A549 (cell line): ENCODE measurements around the gene ARID3A. TPM values are rescaled to one million over a fixed set of nuclear protein-coding genes. Genes with fewer than 3 reads are reported as not detected.

Source experiments
- ATAC-seq, 2 experiments: fragments of 200-7000 bp in 1 of 2; fragments of >200 bp in 1 of 2; cut with Nextera tagmentation in 1 of 2; cut with Tn5 transposase in 1 of 2; 3 replicates each; pipeline versions ENCODE4 v1.8.0 to v1.9.1; 2018 to 2020; ENCODE audit warnings: mild to moderate bottlenecking in 1 of 2, moderate library complexity in 1 of 2
- CTCF ChIA-PET: fragments of 300-600 bp; sonication (Branson Sonifier 250); formaldehyde crosslinking; extraction: SDS; loops from one replicate; lab custom pipeline; 2021; ENCODE audit warnings: antibody characterized with exemption, inconsistent platforms; lab: Yijun Ruan, JAX
- POLR2A ChIA-PET: fragments of 350-600 bp; formaldehyde crosslinking; extraction: SDS; loops from one replicate; lab custom pipeline; 2021; ENCODE audit warnings: antibody characterized with exemption, inconsistent platforms; lab: Yijun Ruan, JAX
- DNase-seq, 2 experiments: peaks; one replicate each; pipeline versions ENCODE4 v3.0.0 to v3.0.0-alpha.2; 2011 to 2016; ENCODE audit warnings: low read depth in 1 of 2, low spot score in 1 of 2
- FAIRE-seq: peaks from 2 replicates; lab custom pipeline; 2011; peaks lifted over from hg19 to GRCh38; lab: Jason Lieb, UNC
- H3K27ac ChIP-seq, 2 experiments: fragments of >200 bp; sonication (Bioruptor Twin); formaldehyde crosslinking; 3 replicates each; pipeline ENCODE4 v1.5.1; 2016 to 2017
- H3K4me1 ChIP-seq: fragments of >200 bp; sonication (Bioruptor Twin); formaldehyde crosslinking; 3 replicates; pipeline ENCODE4 v1.6.1; 2016
- H3K4me2 ChIP-seq: fragments of >200 bp; sonication (Bioruptor Twin); formaldehyde crosslinking; 3 replicates; pipeline ENCODE4 v1.6.1; 2016
- H3K4me3 ChIP-seq: fragments of >200 bp; sonication (Bioruptor Twin); formaldehyde crosslinking; 3 replicates; pipeline ENCODE4 v1.5.1; 2016
- H3K9me3 ChIP-seq: fragments of >200 bp; sonication (Bioruptor Twin); formaldehyde crosslinking; 3 replicates; pipeline ENCODE4 v1.6.1; 2016
- ATOH8 ChIP-seq: fragments of 250-450 bp; sonication (Bioruptor Pico); IDR thresholded peaks from 2 replicates; pipeline ENCODE4 v1.5.0; 2020; ENCODE audit warnings: low read depth, mild to moderate bottlenecking, moderate library complexity
- BCL3 ChIP-seq: fragments of >200 bp; sonication (Bioruptor Twin); formaldehyde crosslinking; IDR thresholded peaks from 3 replicates; pipeline ENCODE4 v1.6.1; 2016
- BHLHE40 ChIP-seq: IDR thresholded peaks from 2 replicates; pipeline ENCODE4 v1.6.1; 2012; ENCODE audit warnings: low read depth, low read length, inconsistent platforms
- CHD2 ChIP-seq: fragments of 150-350 bp; IDR thresholded peaks from 2 replicates; pipeline ENCODE4 v1.6.1; 2014; ENCODE audit warnings: low read length; ENCODE audit not compliant: partially characterized antibody
- CTCF ChIP-seq: fragments of >200 bp; sonication (Bioruptor Twin); formaldehyde crosslinking; IDR thresholded peaks from 3 replicates; pipeline ENCODE4 v1.5.1; 2016
- EHF ChIP-seq: fragments of 250-450 bp; sonication (Bioruptor Pico); IDR thresholded peaks from 2 replicates; pipeline ENCODE4 v1.5.0; 2020; ENCODE audit warnings: mild to moderate bottlenecking
- ELK1 ChIP-seq: fragments of 150-350 bp; IDR thresholded peaks from 2 replicates; pipeline ENCODE4 v1.6.1; 2014; ENCODE audit warnings: low read depth, mild to moderate bottlenecking, low read length
- ESRRA ChIP-seq: fragments of 150-350 bp; IDR thresholded peaks from 2 replicates; pipeline ENCODE4 v1.6.1; 2014; ENCODE audit warnings: mild to moderate bottlenecking, low read length, borderline replicate concordance
- GATA3 ChIP-seq: IDR thresholded peaks from 2 replicates; pipeline ENCODE4 v1.6.1; 2012; ENCODE audit warnings: borderline replicate concordance
- KDM1A ChIP-seq: fragments of 200-600 bp; sonication (generic); IDR thresholded peaks from 2 replicates; pipeline ENCODE4 v1.6.1; 2016; ENCODE audit warnings: low read depth, mild to moderate bottlenecking
- MAFK ChIP-seq: fragments of 450-650 bp; IDR thresholded peaks from 2 replicates; pipeline ENCODE4 v1.6.1; 2014; ENCODE audit not compliant: partially characterized antibody
- RAD21 ChIP-seq, 2 experiments: fragments of >200 bp in 1 of 2; sonication (Bioruptor Twin) in 1 of 2; formaldehyde crosslinking in 1 of 2; IDR thresholded peaks in 1 of 2; conservative IDR thresholded peaks in 1 of 2; 2 replicates in 1 of 2; 3 replicates in 1 of 2; pipeline ENCODE4 v1.6.1; 2012 to 2018; ENCODE audit warnings: inconsistent platforms in 1 of 2
- RNF2 ChIP-seq: fragments of 200-600 bp; sonication (generic); IDR thresholded peaks from 2 replicates; pipeline ENCODE4 v1.6.1; 2016; ENCODE audit warnings: low read depth, mild to moderate bottlenecking, antibody characterized with exemption, moderate library complexity, borderline replicate concordance
- ZC3H11A ChIP-seq: fragments of 450-650 bp; IDR thresholded peaks from 2 replicates; pipeline ENCODE4 v1.6.1; 2014; ENCODE audit warnings: antibody characterized with exemption, mild to moderate bottlenecking
- ZNF302 ChIP-seq: fragments of 250-450 bp; sonication (Bioruptor Pico); IDR thresholded peaks from 2 replicates; pipeline ENCODE4 v1.9.0; 2021; ENCODE audit warnings: inconsistent platforms, mild to moderate bottlenecking, moderate library complexity
- ZSCAN20 ChIP-seq: fragments of 250-450 bp; sonication (Bioruptor Pico); IDR thresholded peaks from 2 replicates; pipeline ENCODE4 v1.8.0; 2022; ENCODE audit warnings: mild to moderate bottlenecking, moderate library complexity
- WGBS: methylation state at CpG from one replicate; pipeline ENCODE4 v1.1.6; 2017; ENCODE audit errors: missing lambda C conversion rate; 5-methylcytosine and 5-hydroxymethylcytosine counted together
- polyA plus RNA-seq, 4 experiments: library from polyadenylated mRNA; depleted of rRNA in 3 of 4; stranded (reverse); fragments of >200 nt; fragmentation: RNase III in 1 of 4; extraction: RNeasy Plus Mini Kit Qiagen cat#74134 plus additional on column Dnase treatment in 1 of 4; gene quantifications; 2 replicates in 3 of 4; 3 replicates in 1 of 4; pipeline ENCODE4 v1.2.3, GENCODE V29; 2011 to 2017

Gene ARID3A
- polyA plus RNA-seq, 2 of the 4 experiments (the other 2 are of a cell fraction): 3.3 to 6.1 TPM

GRCh38 chr19:1018393-1018792, 92.6 kb downstream of the ARID3A start (continued):
- TF ChIP-seq ELK1 (no peak), ZC3H11A (no peak), BCL3 (no peak), BHLHE40 (no peak), ESRRA (no peak), EHF (CRISPR knock-in tag) (no peak)

GRCh38 chr19:1018932-1019615, 93.2 kb downstream of the ARID3A start:
- FAIRE-seq: no peak
- H3K4me1 ChIP-seq: peaks cover 38% of the 10 kb centered on the region
- POLR2A ChIA-PET: no interaction called here

GRCh38 chr19:1019616-1019961, 93.8 kb downstream of the ARID3A start:
- ATAC-seq: no peak
- peak overlapping the region; percentile 95 to 98 for H3K27ac ChIP-seq
- peaks cover 38% of the 10 kb centered on the region for H3K4me1 ChIP-seq

More at GRCh38 chr19:1018932-1019615, 93.2 kb downstream of the ARID3A start:
- CTCF ChIA-PET: interaction anchor here (1.2 to 1.5 kb wide), 3 partner anchors 97 to 225 kb away, joined by 3 to 6 read pairs (median 4); no protein-coding TSS in a partner anchor
- H3K9me3 ChIP-seq: no peaks in the 10 kb centered on the region
- TF ChIP-seq MAFK (no peak), ZSCAN20 (no peak), GATA3 (no peak), CHD2 (no peak), ZNF302 (CRISPR knock-in tag) (no peak), RNF2 (no peak), BCL3 (no peak)
- ATAC-seq (no peak), DNase-seq (no peak)
- peak overlapping the region; percentile 81; the same call in 2 of the 3 replicates for H3K4me3 ChIP-seq
- WGBS: 69% methylated on average over 7 of the region's 17 CpGs
- peak overlapping the region; percentile 92 for H3K4me2 ChIP-seq
- peak overlapping the region; percentile 10 to 98; a peak in 5 of 6 replicates for H3K27ac ChIP-seq

More at GRCh38 chr19:1019616-1019961, 93.8 kb downstream of the ARID3A start:
- FAIRE-seq: no peak
- no peaks in the 10 kb centered on the region for H3K9me3 ChIP-seq
- TF ChIP-seq ELK1 (no peak), CTCF (no peak), ATOH8 (CRISPR knock-in tag) (no peak), KDM1A (no peak), RAD21 (conservative IDR thresholded peaks at IDR 0.05 in 1 of 2, IDR thresholded peaks at IDR 0.05 in 1 of 2) (no peak)
- TF ChIP-seq, all 56 proteins: peak for 0
- DNase-seq: no peak
- ChIA-PET CTCF (interaction anchor here (1.2 to 1.5 kb wide), 3 partner anchors 97 to 224 kb away, joined by 3 to 6 read pairs (median 4); no protein-coding TSS in a partner anchor), POLR2A (no interaction called here)
- H3K4me2 ChIP-seq: peak overlapping the region; percentile 92
- peak overlapping the region; percentile 81 for H3K4me3 ChIP-seq
- 81% methylated on average over 16 of the region's 18 CpGs for WGBS
